Globus pallidus (tissue), 1 donor: ENCODE results near the gene KRT7.

Experiments
- DNase-seq: peaks from one replicate; pipeline ENCODE4 v3.0.0-alpha.2; 2015; ENCODE audit warnings: low spot score

The KRT7 gene

GRCh38 chr12:52211716-52212585 lies 21.1 kb upstream of the KRT7 start:
- no peak for DNase-seq

GRCh38 chr12:52212701-52213563 lies 20.1 kb upstream of the KRT7 start:
- DNase-seq = no peak

- peak; percentile 60 for DNase-seq
Observed at GRCh38 chr12:52213564-52214420, 19.3 kb upstream of the KRT7 start.

- DNase-seq = no peak
Observed at GRCh38 chr12:52214421-52214802, 18.6 kb upstream of the KRT7 start.

- no peak for DNase-seq
Observed at GRCh38 chr12:52215587-52216031, 17.4 kb upstream of the KRT7 start.

- DNase-seq = no peak
Observed at GRCh38 chr12:52216100-52216499, 16.9 kb upstream of the KRT7 start.

GRCh38 chr12:52216807-52217206 lies 16.2 kb upstream of the KRT7 start:
- DNase-seq = no peak

GRCh38 chr12:52217223-52217622 lies 15.8 kb upstream of the KRT7 start:
- no peak for DNase-seq

- DNase-seq = no peak
Observed at GRCh38 chr12:52218001-52218400, 15.0 kb upstream of the KRT7 start.

GRCh38 chr12:52220477-52220876 lies 12.6 kb upstream of the KRT7 start:
- DNase-seq = no peak

GRCh38 chr12:52221070-52221781 lies 11.8 kb upstream of the KRT7 start:
- no peak for DNase-seq

GRCh38 chr12:52221912-52222457 lies 11.1 kb upstream of the KRT7 start:
- no peak for DNase-seq

- DNase-seq = no peak
Observed at GRCh38 chr12:52222692-52223091, 10.4 kb upstream of the KRT7 start.

GRCh38 chr12:52223406-52224039 lies 9.5 kb upstream of the KRT7 start:
- no peak for DNase-seq

- DNase-seq = no peak
Observed at GRCh38 chr12:52224151-52224550, 8.9 kb upstream of the KRT7 start.

- no peak for DNase-seq
Observed at GRCh38 chr12:52225752-52226151, 7.3 kb upstream of the KRT7 start.

GRCh38 chr12:52226446-52226845 lies 6.6 kb upstream of the KRT7 start:
- DNase-seq = no peak

- DNase-seq = no peak
Observed at GRCh38 chr12:52227606-52228166, 5.4 kb upstream of the KRT7 start.

- no peak for DNase-seq
Observed at GRCh38 chr12:52228366-52228765, 4.7 kb upstream of the KRT7 start.

GRCh38 chr12:52228931-52229330 lies 4.1 kb upstream of the KRT7 start:
- no peak for DNase-seq
